HCT116 (cell line): ENCODE measurements around the gene ITPR2. TPM values are rescaled to one million over a fixed set of nuclear protein-coding genes. Genes with fewer than 3 reads are reported as not detected.

Source experiments
- ATAC-seq: fragments of 200-7000 bp; cut with Tn5 transposase; 2 replicates; pipeline ENCODE4 v1.9.1; 2020; ENCODE audit warnings: mild to moderate bottlenecking, moderate library complexity
- BruUV-seq: library from RNA; stranded (reverse); fragments of 400-500 nt; replicated peaks from 2 replicates; lab custom pipeline; 2021; lab: Mats Ljungman, UMichigan
- CTCF ChIA-PET: fragments of 300-600 bp; sonication (Branson Sonifier 250); formaldehyde crosslinking; loops from one replicate; lab custom pipeline; 2021; ENCODE audit warnings: antibody characterized with exemption; lab: Charles Lee
- POLR2A ChIA-PET: fragments of 300-600, 350-600 bp; sonication (Branson Sonifier 250); formaldehyde crosslinking; loops from one replicate; lab custom pipeline; 2021; ENCODE audit warnings: antibody characterized with exemption; lab: Charles Lee
- RAD21 ChIA-PET, 2 experiments: fragments of 300-600 bp; sonication (Branson Sonifier 250); formaldehyde crosslinking; loops; one replicate each; lab custom pipeline; 2023; ENCODE audit warnings: low total read pairs in 2 of 2; ENCODE audit not compliant: uncharacterized antibody in 2 of 2, unreplicated experiment in 2 of 2, low non-redundant PET in 1 of 2; lab: Charles Lee
- DNase-seq: peaks from one replicate; pipeline ENCODE4 v3.0.0-alpha.2; 2010; ENCODE audit warnings: low read depth, low spot score
- H2AFZ ChIP-seq: fragments of 200-600 bp; shearing (Covaris generic), sonication (generic); 2 replicates; pipeline ENCODE4 v1.6.1; 2017; ENCODE audit warnings: low read depth, mixed run types, mixed read lengths, antibody characterized with exemption, low read length; ENCODE audit not compliant: poor library complexity, severe bottlenecking
- H3K27ac ChIP-seq: 2 replicates; pipeline ENCODE4 v1.5.1; 2012; ENCODE audit warnings: low read depth, low read length
- H3K27me3 ChIP-seq: fragments of 200-600 bp; sonication (generic); 2 replicates; pipeline ENCODE4 v1.6.1; 2016; ENCODE audit warnings: mixed run types, low read length, mixed read lengths; ENCODE audit not compliant: insufficient read depth
- H3K36me3 ChIP-seq, 2 experiments: fragments of 200-500 bp in 1 of 2; fragments of 200-600 bp in 1 of 2; sonication (Bioruptor generic) in 1 of 2; sonication (generic) in 1 of 2; 2 replicates each; pipeline versions ENCODE4 v1.5.1 to v1.6.1; 2014 to 2016; ENCODE audit warnings: low read length in 2 of 2, inconsistent platforms in 1 of 2, mixed read lengths in 1 of 2, mixed run types in 1 of 2; ENCODE audit not compliant: insufficient read depth in 2 of 2, control insufficient read depth in 1 of 2
- H3K4me1 ChIP-seq, 2 experiments: fragments of 200-600 bp in 1 of 2; sonication (generic) in 1 of 2; 2 replicates each; pipeline versions ENCODE4 v1.5.1 to v1.6.1; 2012 to 2017; ENCODE audit warnings: low read length in 2 of 2, inconsistent platforms in 1 of 2, mild to moderate bottlenecking in 1 of 2, mixed read lengths in 1 of 2, mixed run types in 1 of 2, moderate library complexity in 1 of 2; ENCODE audit not compliant: insufficient read depth in 2 of 2, control insufficient read depth in 1 of 2
- H3K4me2 ChIP-seq: fragments of 200-600 bp; sonication (generic); 2 replicates; pipeline ENCODE4 v1.6.1; 2017; ENCODE audit warnings: mixed run types, low read length, mixed read lengths
- H3K4me3 ChIP-seq, 2 experiments: fragments of 200-600 bp in 1 of 2; sonication (generic) in 1 of 2; replicated peaks in 1 of 2; 2 replicates each; pipeline ENCODE4 v1.5.1; 2011 to 2016; ENCODE audit warnings: low read length in 2 of 2, control low read depth in 1 of 2, low read depth in 1 of 2, mild to moderate bottlenecking in 1 of 2, mixed read lengths in 1 of 2, mixed run types in 1 of 2
- H3K79me2 ChIP-seq: fragments of 200-600 bp; sonication (generic); 2 replicates; pipeline ENCODE4 v1.6.1; 2017; ENCODE audit warnings: mild to moderate bottlenecking, mixed run types, low read length, moderate library complexity, mixed read lengths; ENCODE audit not compliant: insufficient read depth
- H3K9ac ChIP-seq: fragments of 200-600 bp; sonication (generic); 2 replicates; pipeline ENCODE4 v1.6.1; 2016; ENCODE audit warnings: low read length, mixed read lengths
- H3K9me2 ChIP-seq: fragments of 200-600 bp; sonication (generic), shearing (Covaris generic); 2 replicates; pipeline ENCODE4 v1.6.1; 2017; ENCODE audit warnings: mixed run types, mild to moderate bottlenecking, moderate library complexity; ENCODE audit not compliant: insufficient read depth
- H3K9me3 ChIP-seq, 2 experiments: fragments of 200-500 bp in 1 of 2; fragments of 200-600 bp in 1 of 2; sonication (Bioruptor generic) in 1 of 2; sonication (generic) in 1 of 2; 2 replicates each; pipeline ENCODE4 v1.6.1; 2014 to 2017; ENCODE audit warnings: low read length in 2 of 2, mixed read lengths in 2 of 2, inconsistent platforms in 1 of 2, low read depth in 1 of 2, mild to moderate bottlenecking in 1 of 2, mixed run types in 1 of 2, moderate library complexity in 1 of 2; ENCODE audit not compliant: control insufficient read depth in 1 of 2, insufficient read depth in 1 of 2
- H4K20me1 ChIP-seq: fragments of 200-600 bp; sonication (generic), shearing (Covaris generic); 2 replicates; pipeline ENCODE4 v1.6.1; 2017; ENCODE audit warnings: mixed run types, mild to moderate bottlenecking, moderate library complexity; ENCODE audit not compliant: insufficient read depth
- CBX3 ChIP-seq: IDR thresholded peaks from 2 replicates; pipeline ENCODE4 v1.6.1; 2012; ENCODE audit warnings: low read depth
- CEBPB ChIP-seq: IDR thresholded peaks from 2 replicates; pipeline ENCODE4 v1.6.1; 2012; ENCODE audit warnings: low read depth
- EZH2 ChIP-seq: fragments of 200-600 bp; sonication (generic); IDR thresholded peaks from 2 replicates; pipeline ENCODE4 v1.6.1; 2017; ENCODE audit warnings: antibody characterized with exemption, mixed run types
- EZH2phosphoT487 ChIP-seq: fragments of 200-600 bp; IDR thresholded peaks from 2 replicates; pipeline ENCODE4 v1.6.1; 2018; ENCODE audit warnings: antibody characterized with exemption, borderline replicate concordance
- FOSL1 ChIP-seq: IDR thresholded peaks from 2 replicates; pipeline ENCODE4 v1.6.1; 2012; ENCODE audit warnings: low read depth
- JUND ChIP-seq: IDR thresholded peaks from 2 replicates; pipeline ENCODE4 v1.6.1; 2012
- POLR2AphosphoS5 ChIP-seq: IDR thresholded peaks from 2 replicates; pipeline ENCODE4 v1.6.1; 2011; ENCODE audit warnings: mild to moderate bottlenecking, low read depth, low read length, moderate library complexity
- SP1 ChIP-seq: IDR thresholded peaks from 2 replicates; pipeline ENCODE4 v1.6.1; 2012; ENCODE audit warnings: low read depth
- intact Hi-C: fragments of 100-400 bp; cut with micrococcal nuclease; formaldehyde crosslinking; loops from 2 replicates; pipeline ENCODE4 v1.10.0; 2022
- total RNA-seq: library from RNA; stranded (reverse); gene quantifications from one replicate; pipeline ENCODE4 v1.2.1, GENCODE V29; 2021; ENCODE audit not compliant: unreplicated experiment
- TF ChIP-seq, protein P1 (sequence below): IDR thresholded peaks from 2 replicates; pipeline ENCODE4 v1.6.1; 2012
- TF ChIP-seq, protein P2 (sequence below): IDR thresholded peaks from 2 replicates; pipeline ENCODE4 v1.6.1; 2012; ENCODE audit warnings: low read depth
- TF ChIP-seq, protein P3 (sequence below): IDR thresholded peaks from 2 replicates; pipeline ENCODE4 v1.6.1; 2011; ENCODE audit warnings: mild to moderate bottlenecking, low read length, moderate library complexity; ENCODE audit not compliant: insufficient replicate concordance; ENCODE audit errors: extremely low read depth

Gene ITPR2
- total RNA-seq, 1 experiment from 2014 or later = 6.5 TPM

DNA sequence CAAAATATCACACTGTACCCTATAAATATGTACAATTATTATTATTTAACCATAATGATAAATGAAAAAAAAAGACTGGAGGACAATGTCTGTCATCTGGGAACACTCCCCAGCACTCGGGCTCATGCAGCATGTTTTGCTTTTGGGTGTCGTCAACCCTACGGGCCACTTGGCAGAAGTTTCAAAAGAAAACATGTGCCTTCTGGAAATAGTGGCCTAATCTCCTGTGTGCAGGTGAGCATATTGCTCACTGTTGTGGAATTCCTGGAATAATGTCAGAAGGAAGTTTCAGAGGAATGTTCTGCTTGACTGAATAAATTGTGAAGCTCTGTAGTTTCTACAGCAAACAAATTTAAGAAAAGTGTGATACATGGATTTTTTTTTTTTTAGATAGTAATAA is 339.3 kb downstream of the ITPR2 start:
- intact Hi-C loops = no loop called here
- Histone ChIP-seq H3K4me1 (peaks cover 9 to 12% of the 10 kb centered on the region in 2 experiments), H3K4me3 (0 out of 4 replicates have a peak overlapping the region, but pooled peaks of 1 of the 2 experiments have one; percentile 2), H3K9ac (no peak overlapping the region), H3K36me3 (no peaks in the 10 kb centered on the region), H4K20me1 (no peaks in the 10 kb centered on the region), H3K9me3 (no peaks in the 10 kb centered on the region), H3K9me2 (no peaks in the 10 kb centered on the region), H2AFZ (peak overlapping the region; percentile 12), H3K79me2 (no peaks in the 10 kb centered on the region), H3K27ac (no peak overlapping the region), H3K27me3 (no peaks in the 10 kb centered on the region), H3K4me2 (peak overlapping the region; percentile 47)
- ChIA-PET RAD21 (no interaction called here), CTCF (no interaction called here), POLR2A (no interaction called here)
- TF ChIP-seq EZH2 (no peak), FOSL1 (peak; percentile 49), CEBPB (peak; percentile 56; the same call in 1 of the 2 replicates), EZH2phosphoT487 (no peak), JUND (peak; percentile 48), POLR2AphosphoS5 (no peak), CBX3 (0 out of 2 replicates have a peak, but pooled peaks have one; percentile 37), SP1 (peak; percentile 42; the same call in 1 of the 2 replicates)
- TF ChIP-seq, protein P1, sequence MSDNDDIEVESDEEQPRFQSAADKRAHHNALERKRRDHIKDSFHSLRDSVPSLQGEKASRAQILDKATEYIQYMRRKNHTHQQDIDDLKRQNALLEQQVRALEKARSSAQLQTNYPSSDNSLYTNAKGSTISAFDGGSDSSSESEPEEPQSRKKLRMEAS = peak; percentile 65
- TF ChIP-seq, protein P2, sequence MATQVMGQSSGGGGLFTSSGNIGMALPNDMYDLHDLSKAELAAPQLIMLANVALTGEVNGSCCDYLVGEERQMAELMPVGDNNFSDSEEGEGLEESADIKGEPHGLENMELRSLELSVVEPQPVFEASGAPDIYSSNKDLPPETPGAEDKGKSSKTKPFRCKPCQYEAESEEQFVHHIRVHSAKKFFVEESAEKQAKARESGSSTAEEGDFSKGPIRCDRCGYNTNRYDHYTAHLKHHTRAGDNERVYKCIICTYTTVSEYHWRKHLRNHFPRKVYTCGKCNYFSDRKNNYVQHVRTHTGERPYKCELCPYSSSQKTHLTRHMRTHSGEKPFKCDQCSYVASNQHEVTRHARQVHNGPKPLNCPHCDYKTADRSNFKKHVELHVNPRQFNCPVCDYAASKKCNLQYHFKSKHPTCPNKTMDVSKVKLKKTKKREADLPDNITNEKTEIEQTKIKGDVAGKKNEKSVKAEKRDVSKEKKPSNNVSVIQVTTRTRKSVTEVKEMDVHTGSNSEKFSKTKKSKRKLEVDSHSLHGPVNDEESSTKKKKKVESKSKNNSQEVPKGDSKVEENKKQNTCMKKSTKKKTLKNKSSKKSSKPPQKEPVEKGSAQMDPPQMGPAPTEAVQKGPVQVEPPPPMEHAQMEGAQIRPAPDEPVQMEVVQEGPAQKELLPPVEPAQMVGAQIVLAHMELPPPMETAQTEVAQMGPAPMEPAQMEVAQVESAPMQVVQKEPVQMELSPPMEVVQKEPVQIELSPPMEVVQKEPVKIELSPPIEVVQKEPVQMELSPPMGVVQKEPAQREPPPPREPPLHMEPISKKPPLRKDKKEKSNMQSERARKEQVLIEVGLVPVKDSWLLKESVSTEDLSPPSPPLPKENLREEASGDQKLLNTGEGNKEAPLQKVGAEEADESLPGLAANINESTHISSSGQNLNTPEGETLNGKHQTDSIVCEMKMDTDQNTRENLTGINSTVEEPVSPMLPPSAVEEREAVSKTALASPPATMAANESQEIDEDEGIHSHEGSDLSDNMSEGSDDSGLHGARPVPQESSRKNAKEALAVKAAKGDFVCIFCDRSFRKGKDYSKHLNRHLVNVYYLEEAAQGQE = no peak
- TF ChIP-seq, protein P3, sequence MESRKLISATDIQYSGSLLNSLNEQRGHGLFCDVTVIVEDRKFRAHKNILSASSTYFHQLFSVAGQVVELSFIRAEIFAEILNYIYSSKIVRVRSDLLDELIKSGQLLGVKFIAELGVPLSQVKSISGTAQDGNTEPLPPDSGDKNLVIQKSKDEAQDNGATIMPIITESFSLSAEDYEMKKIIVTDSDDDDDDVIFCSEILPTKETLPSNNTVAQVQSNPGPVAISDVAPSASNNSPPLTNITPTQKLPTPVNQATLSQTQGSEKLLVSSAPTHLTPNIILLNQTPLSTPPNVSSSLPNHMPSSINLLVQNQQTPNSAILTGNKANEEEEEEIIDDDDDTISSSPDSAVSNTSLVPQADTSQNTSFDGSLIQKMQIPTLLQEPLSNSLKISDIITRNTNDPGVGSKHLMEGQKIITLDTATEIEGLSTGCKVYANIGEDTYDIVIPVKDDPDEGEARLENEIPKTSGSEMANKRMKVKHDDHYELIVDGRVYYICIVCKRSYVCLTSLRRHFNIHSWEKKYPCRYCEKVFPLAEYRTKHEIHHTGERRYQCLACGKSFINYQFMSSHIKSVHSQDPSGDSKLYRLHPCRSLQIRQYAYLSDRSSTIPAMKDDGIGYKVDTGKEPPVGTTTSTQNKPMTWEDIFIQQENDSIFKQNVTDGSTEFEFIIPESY = no peak
- DNase-seq (peak; percentile 21), ATAC-seq (peak; percentile 38; the same call in 1 of the 2 replicates)
- no TSS peak for BruUV-seq
